ENCODE data around the gene CBLN3. TPM values are rescaled to one million over a fixed set of nuclear protein-coding genes. Genes with fewer than 3 reads are reported as not detected.

The CBLN3 gene
- total RNA-seq, 1 donor from 2014 or later, result 61.1 TPM

GRCh38 chr14:24426150-24426911 is 3.1 kb downstream of the CBLN3 start:
- intact Hi-C loops (cut with micrococcal nuclease), result no loop called here
- Mint-ChIP-seq H3K36me3 (ENCODE audit: low read depth) (peaks cover 5% of the 10 kb centered on the region), H3K27me3 (no peaks in the 10 kb centered on the region), H3K4me1 (peaks cover 16% of the 10 kb centered on the region), H3K4me3 (no peak overlapping the region), H3K27ac (peak overlapping the region; percentile 8), H3K9me3 (no peaks in the 10 kb centered on the region)
- ATAC-seq (ENCODE audit: low read depth) (no peak), DNase-seq (no peak)
- CTCF ChIA-PET, result interaction anchor here (1.5 to 2.3 kb wide), 2 partner anchors 11 to 19 kb away, joined by 4 to 9 read pairs; no protein-coding TSS in a partner anchor
- POLR2A ChIA-PET, result interaction anchor here (1.1 kb wide), 1 partner anchor 60 kb away, joined by 12 read pairs; no protein-coding TSS in a partner anchor
- TF ChIP-seq, protein P1, sequence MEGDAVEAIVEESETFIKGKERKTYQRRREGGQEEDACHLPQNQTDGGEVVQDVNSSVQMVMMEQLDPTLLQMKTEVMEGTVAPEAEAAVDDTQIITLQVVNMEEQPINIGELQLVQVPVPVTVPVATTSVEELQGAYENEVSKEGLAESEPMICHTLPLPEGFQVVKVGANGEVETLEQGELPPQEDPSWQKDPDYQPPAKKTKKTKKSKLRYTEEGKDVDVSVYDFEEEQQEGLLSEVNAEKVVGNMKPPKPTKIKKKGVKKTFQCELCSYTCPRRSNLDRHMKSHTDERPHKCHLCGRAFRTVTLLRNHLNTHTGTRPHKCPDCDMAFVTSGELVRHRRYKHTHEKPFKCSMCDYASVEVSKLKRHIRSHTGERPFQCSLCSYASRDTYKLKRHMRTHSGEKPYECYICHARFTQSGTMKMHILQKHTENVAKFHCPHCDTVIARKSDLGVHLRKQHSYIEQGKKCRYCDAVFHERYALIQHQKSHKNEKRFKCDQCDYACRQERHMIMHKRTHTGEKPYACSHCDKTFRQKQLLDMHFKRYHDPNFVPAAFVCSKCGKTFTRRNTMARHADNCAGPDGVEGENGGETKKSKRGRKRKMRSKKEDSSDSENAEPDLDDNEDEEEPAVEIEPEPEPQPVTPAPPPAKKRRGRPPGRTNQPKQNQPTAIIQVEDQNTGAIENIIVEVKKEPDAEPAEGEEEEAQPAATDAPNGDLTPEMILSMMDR (IDR thresholded peaks at IDR 0.05), result no peak

- CTCF ChIA-PET, result interaction anchor here (1.1 to 2.3 kb wide), 3 partner anchors 17 to 92 kb away, joined by 3 to 11 read pairs (median 4); no protein-coding TSS in a partner anchor
- H3K27ac Mint-ChIP-seq, result no peak overlapping the region
- no peak for ATAC-seq (ENCODE audit: low read depth)
- H3K27me3 Mint-ChIP-seq, result no peaks in the 10 kb centered on the region
- no peaks in the 10 kb centered on the region for H3K9me3 Mint-ChIP-seq
- DNase-seq, result no peak
- TF ChIP-seq, protein P1 (IDR thresholded peaks at IDR 0.05), result no peak
- POLR2A ChIA-PET, result interaction anchor here (0.6 to 2.8 kb wide), 3 partner anchors 54 to 60 kb away, joined by 3 to 12 read pairs (median 11); no protein-coding TSS in a partner anchor
- peaks cover 10% of the 10 kb centered on the region for H3K4me1 Mint-ChIP-seq
- H3K4me3 Mint-ChIP-seq, result no peak overlapping the region
- no peaks in the 10 kb centered on the region for H3K36me3 Mint-ChIP-seq (ENCODE audit: low read depth)
- intact Hi-C loops (cut with micrococcal nuclease), result no loop called here
Measured at GRCh38 chr14:24425704-24426103, 3.8 kb downstream of the CBLN3 start.

DNA sequence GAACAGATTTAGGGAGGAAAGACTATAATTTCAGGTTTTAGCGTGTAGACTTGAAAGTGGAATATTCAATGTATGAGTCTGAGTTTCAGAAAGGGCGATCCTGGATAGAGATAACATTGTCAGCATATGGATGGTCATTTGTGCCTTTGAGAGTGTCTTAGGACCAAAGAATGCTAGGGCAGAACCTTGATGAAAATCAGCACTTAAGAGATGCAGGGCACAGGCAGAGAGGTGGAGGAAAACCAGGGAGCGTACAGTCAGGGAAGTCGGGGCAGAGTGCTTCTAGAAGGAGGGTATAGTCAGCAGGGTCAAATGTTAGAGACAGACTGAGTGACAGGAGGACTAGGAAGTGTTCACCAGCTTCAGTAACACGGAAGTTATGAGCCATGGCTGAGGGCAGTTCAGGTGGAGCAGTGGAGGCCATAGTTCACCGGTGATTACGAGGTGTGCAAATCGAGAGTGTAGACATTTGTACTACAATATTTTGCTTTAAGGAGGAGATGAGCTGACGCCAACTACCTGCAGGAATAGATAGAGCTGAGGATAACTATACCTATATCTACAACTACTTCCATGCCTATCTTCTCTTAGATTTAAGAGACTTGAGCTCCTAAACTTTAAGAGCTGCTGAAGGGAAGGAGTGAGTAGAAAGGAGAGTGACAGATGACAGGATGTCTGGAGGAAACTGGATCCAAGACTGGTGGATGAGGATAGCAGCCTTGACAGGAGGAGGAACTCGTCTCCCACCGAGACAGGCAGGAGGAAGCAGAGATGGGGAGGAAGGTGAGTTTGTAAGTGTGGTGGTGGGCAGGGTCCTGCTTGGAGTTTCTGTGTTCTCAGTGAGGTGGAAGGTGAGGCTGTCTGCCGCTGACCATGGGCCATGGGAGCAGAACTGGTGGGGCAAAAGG is 6.5 kb downstream of the CBLN3 start:
- H3K4me3 Mint-ChIP-seq, result no peak overlapping the region
- POLR2A ChIA-PET, result interaction anchor here (0.7 to 2.8 kb wide), 2 partner anchors 57 kb away, joined by 3 to 11 read pairs; no protein-coding TSS in a partner anchor
- no peak for ATAC-seq (ENCODE audit: low read depth)

GRCh38 chr14:24422261-24422660 is 7.2 kb downstream of the CBLN3 start:
- no peak for ATAC-seq (ENCODE audit: low read depth)
- TF ChIP-seq, protein P1 (IDR thresholded peaks at IDR 0.05), result no peak
- Mint-ChIP-seq H3K4me3 (no peak overlapping the region), H3K4me1 (no peaks in the 10 kb centered on the region), H3K36me3 (ENCODE audit: low read depth) (no peaks in the 10 kb centered on the region), H3K9me3 (no peaks in the 10 kb centered on the region), H3K27ac (no peak overlapping the region), H3K27me3 (peaks cover 14% of the 10 kb centered on the region)
- intact Hi-C loops (cut with micrococcal nuclease), result no loop called here
- ChIA-PET POLR2A (interaction anchor here (0.7 to 1.0 kb wide), 2 partner anchors 20 to 56 kb away, joined by 3 to 8 read pairs; no protein-coding TSS in a partner anchor), CTCF (interaction anchor here (1.9 kb wide), 1 partner anchor 9 kb away, joined by 6 read pairs; no protein-coding TSS in a partner anchor)
- DNase-seq, result no peak

More for the DNA sequence above, 6.5 kb downstream of the CBLN3 start:
- Mint-ChIP-seq H3K27ac (no peak overlapping the region), H3K27me3 (peaks cover 11% of the 10 kb centered on the region), H3K36me3 (ENCODE audit: low read depth) (no peaks in the 10 kb centered on the region), H3K4me1 (peaks cover 2% of the 10 kb centered on the region), H3K9me3 (no peaks in the 10 kb centered on the region)
- intact Hi-C loops (cut with micrococcal nuclease), result no loop called here
- CTCF ChIA-PET, result interaction anchor here (1.3 to 1.9 kb wide), 2 partner anchors 9 to 57 kb away, joined by 3 to 6 read pairs; no protein-coding TSS in a partner anchor
- DNase-seq, result no peak
- TF ChIP-seq, protein P1 (IDR thresholded peaks at IDR 0.05), result no peak
